ENCODE measurements around the gene CBY1.

GRCh38 chr22:38681582-38682335 is 25.3 kb downstream of the CBY1 start, which contains the start of gene TOMM22:
- peak in 5 of 6 experiments; percentile 23 to 89 (median 63) for TF ChIP-seq CTCF (IDR thresholded peaks at IDR 0.05)
- peak in 1 of 2 donors; percentile 75 for TF ChIP-seq POLR2A (IDR thresholded peaks at IDR 0.05)
